NT2/D1 (cell line): ENCODE measurements around the gene PLCXD1.
"Not testable (repeated sequence)": the region's sequence is repeated elsewhere in the genome, so short reads cannot be mapped to it uniquely, and the experiment has no call there.

Source experiments
- DNase-seq: peaks from one replicate; pipeline ENCODE4 v3.0.0-alpha.2; 2011; ENCODE audit warnings: low read depth, low spot score
- H3K27me3 ChIP-seq: 2 replicates; pipeline ENCODE4 v1.6.0; 2011; ENCODE audit warnings: mild to moderate bottlenecking; ENCODE audit not compliant: insufficient read length, insufficient read depth
- H3K36me3 ChIP-seq: 2 replicates; pipeline ENCODE4 v1.6.1; 2011; ENCODE audit warnings: mild to moderate bottlenecking, low read length, mixed read lengths; ENCODE audit not compliant: insufficient read depth, insufficient read length
- H3K4me1 ChIP-seq: 2 replicates; pipeline ENCODE4 v1.5.1; 2011; ENCODE audit not compliant: insufficient read depth, insufficient read length
- H3K4me3 ChIP-seq: 2 replicates; pipeline ENCODE4 v1.5.1; 2011; ENCODE audit warnings: low read depth; ENCODE audit not compliant: insufficient read length
- H3K9ac ChIP-seq: 2 replicates; pipeline ENCODE4 v1.6.0; 2011; ENCODE audit warnings: low read depth; ENCODE audit not compliant: insufficient read length
- H3K9me3 ChIP-seq: 2 replicates; pipeline ENCODE4 v1.5.1; 2011; ENCODE audit warnings: mild to moderate bottlenecking, low read length; ENCODE audit not compliant: insufficient read depth
- SUZ12 ChIP-seq: IDR thresholded peaks from 2 replicates; pipeline ENCODE4 v1.6.1; 2011; ENCODE audit not compliant: insufficient read length, insufficient read depth; ENCODE audit errors: extremely low read depth
- YY1 ChIP-seq: IDR thresholded peaks from 2 replicates; pipeline ENCODE4 v1.6.1; 2011; ENCODE audit not compliant: insufficient read length, insufficient read depth
- ZNF274 ChIP-seq: IDR thresholded peaks from 2 replicates; pipeline ENCODE4 v1.6.1; 2011; ENCODE audit warnings: mild to moderate bottlenecking, low read depth, low read length

Gene PLCXD1, protein sequence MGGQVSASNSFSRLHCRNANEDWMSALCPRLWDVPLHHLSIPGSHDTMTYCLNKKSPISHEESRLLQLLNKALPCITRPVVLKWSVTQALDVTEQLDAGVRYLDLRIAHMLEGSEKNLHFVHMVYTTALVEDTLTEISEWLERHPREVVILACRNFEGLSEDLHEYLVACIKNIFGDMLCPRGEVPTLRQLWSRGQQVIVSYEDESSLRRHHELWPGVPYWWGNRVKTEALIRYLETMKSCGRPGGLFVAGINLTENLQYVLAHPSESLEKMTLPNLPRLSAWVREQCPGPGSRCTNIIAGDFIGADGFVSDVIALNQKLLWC

GRCh38 chrX:281166-281999 lies at the start of gene PLCXD1:
Gene PLCXD1, plus strand, starts transcription at chrX:281381. Its CDS starts 2,807 bp downstream, at chrX:284188.
- TF ChIP-seq ZNF274 (no peak), SUZ12 (no peak), YY1 (no peak)
- peaks cover 12% of the 10 kb centered on the region for H3K4me1 ChIP-seq
- peak within 1 kb of the TSS; percentile 82 for H3K9ac ChIP-seq
- peaks cover 7% of the 10 kb centered on the region for H3K27me3 ChIP-seq
- H3K36me3 ChIP-seq = peaks cover 28% of the 10 kb centered on the region
- peak within 1 kb of the TSS; percentile 71 for H3K4me3 ChIP-seq
- DNase-seq = peak; percentile 72
- peaks cover 6% of the 10 kb centered on the region; the same call in 1 of the 2 replicates for H3K9me3 ChIP-seq

- not testable (repeated sequence) for H3K4me3 ChIP-seq, H3K9me3 ChIP-seq, H3K36me3 ChIP-seq, DNase-seq, H3K9ac ChIP-seq, H3K27me3 ChIP-seq, H3K4me1 ChIP-seq
These were observed 49.4 kb upstream of the PLCXD1 start for GRCh38 chrX:231637-232277.

DNA sequence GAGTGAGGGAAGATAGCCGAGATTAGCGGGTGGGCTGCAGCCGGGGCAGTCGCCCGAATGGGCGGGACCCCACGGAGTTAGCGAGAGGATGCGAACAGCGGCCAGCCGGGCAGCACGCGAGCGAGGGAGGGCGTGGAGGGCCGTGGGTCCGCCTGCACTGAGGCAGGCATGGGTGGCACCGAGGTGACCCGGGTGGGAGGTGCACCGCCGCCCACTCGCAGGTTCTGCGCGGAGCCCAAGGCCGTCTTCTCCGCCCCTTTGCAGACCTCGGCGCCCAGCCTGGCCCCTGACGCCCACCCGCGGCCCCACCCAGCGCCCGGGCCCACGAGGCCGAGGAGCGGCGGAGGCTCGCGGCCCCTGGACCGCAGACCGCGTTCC lies 48.9 kb upstream of the PLCXD1 start:
- not testable (repeated sequence) for H3K4me3 ChIP-seq, H3K4me1 ChIP-seq, H3K36me3 ChIP-seq, H3K9me3 ChIP-seq, DNase-seq, H3K9ac ChIP-seq, H3K27me3 ChIP-seq

DNA sequence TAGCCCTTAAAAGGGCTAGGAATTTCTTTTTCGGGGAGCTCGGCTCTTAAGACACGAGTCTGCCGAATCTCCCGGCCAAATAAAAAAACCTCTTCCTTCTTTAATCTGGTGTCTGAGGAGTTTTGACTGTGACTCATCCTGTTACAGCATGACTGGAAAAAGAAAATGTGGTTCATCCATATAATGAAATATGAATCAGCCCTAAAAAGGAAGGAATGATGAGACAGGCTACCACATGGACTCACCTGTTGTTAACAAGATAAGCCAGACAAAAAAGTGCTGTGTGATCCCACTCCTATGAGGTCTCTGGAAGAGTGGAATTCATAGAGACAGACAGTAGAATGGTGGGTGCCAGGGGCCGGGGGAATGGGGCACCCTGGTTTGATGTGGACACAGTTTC lies 45.0 kb upstream of the PLCXD1 start:
- DNase-seq, H3K9ac ChIP-seq, H3K36me3 ChIP-seq, H3K9me3 ChIP-seq, H3K4me3 ChIP-seq, H3K4me1 ChIP-seq, H3K27me3 ChIP-seq: not testable (repeated sequence)

- H3K36me3 ChIP-seq = no peaks in the 10 kb centered on the region
- H3K4me3 ChIP-seq = no peak overlapping the region
- no peak for DNase-seq
- H3K9ac ChIP-seq = no peak overlapping the region
- H3K27me3 ChIP-seq = no peaks in the 10 kb centered on the region
- no peak for TF ChIP-seq YY1
- TF ChIP-seq SUZ12 = no peak
- no peak for TF ChIP-seq ZNF274
- no peaks in the 10 kb centered on the region for H3K9me3 ChIP-seq
- no peaks in the 10 kb centered on the region for H3K4me1 ChIP-seq
These were observed 30.2 kb upstream of the PLCXD1 start for GRCh38 chrX:250965-251364.

GRCh38 chrX:251396-252243 lies 29.6 kb upstream of the PLCXD1 start:
- DNase-seq, H3K9me3 ChIP-seq, H3K9ac ChIP-seq, H3K27me3 ChIP-seq, H3K36me3 ChIP-seq, H3K4me1 ChIP-seq, H3K4me3 ChIP-seq: not testable (repeated sequence)

- TF ChIP-seq YY1 (no peak), SUZ12 (no peak), ZNF274 (no peak)
- no peak overlapping the region for H3K9ac ChIP-seq
- no peak overlapping the region for H3K4me3 ChIP-seq
- H3K9me3 ChIP-seq = no peaks in the 10 kb centered on the region
- no peak for DNase-seq
- no peaks in the 10 kb centered on the region for H3K27me3 ChIP-seq
- no peaks in the 10 kb centered on the region for H3K36me3 ChIP-seq
- no peaks in the 10 kb centered on the region for H3K4me1 ChIP-seq
These were observed 28.8 kb upstream of the PLCXD1 start for GRCh38 chrX:252244-252956.
